K562 (cell line): Measurements from ENCODE around the gene OTOGL.

Experiments
- CEBPG ChIP-seq, 3 experiments: fragments of 200-800 bp in 1 of 3; sonication (Bioruptor generic) in 1 of 3; sonication (generic) in 1 of 3; formaldehyde crosslinking in 1 of 3; IDR thresholded peaks in 2 of 3; conservative IDR thresholded peaks in 1 of 3; 2 replicates each; pipeline versions ENCODE4 v1.6.1 to v1.8.0; 2016 to 2022; ENCODE audit warnings: missing compliant biosample characterization in 2 of 3, missing genetic modification characterization in 2 of 3, mild to moderate bottlenecking in 1 of 3, missing genetic modification reagents in 1 of 3
- CTCF ChIP-seq, 3 experiments: IDR thresholded peaks in 2 of 3; conservative IDR thresholded peaks in 1 of 3; 2 replicates each; pipeline ENCODE4 v1.5.1; 2011 to 2012; ENCODE audit warnings: low read length in 3 of 3, mild to moderate bottlenecking in 3 of 3, control low read depth in 2 of 3, improper control_type of control experiment in 1 of 3, inconsistent platforms in 1 of 3, low read depth in 1 of 3, mixed read lengths in 1 of 3, moderate library complexity in 1 of 3; ENCODE audit not compliant: insufficient read depth in 2 of 3
- EZH2 ChIP-seq: IDR thresholded peaks from 2 replicates; pipeline ENCODE4 v1.6.1; 2012; ENCODE audit warnings: low read depth, mild to moderate bottlenecking, inconsistent platforms, low read length, borderline replicate concordance
- HDGF ChIP-seq: fragments of 450-650 bp; IDR thresholded peaks from 2 replicates; pipeline ENCODE4 v1.6.1; 2016
- POLR2A ChIP-seq: fragments of 450-650 bp; conservative IDR thresholded peaks from 2 replicates; pipeline ENCODE4 v1.6.1; 2016
- RBM15 ChIP-seq: fragments of 200-400 bp; formaldehyde crosslinking; IDR thresholded peaks from 2 replicates; pipeline ENCODE4 v1.6.1; 2018; ENCODE audit warnings: mild to moderate bottlenecking, low read length, moderate library complexity; ENCODE audit not compliant: insufficient read depth
- REST ChIP-seq, 2 experiments: fragments of 450-650 bp; formaldehyde crosslinking in 1 of 2; IDR thresholded peaks; 2 replicates each; pipeline versions ENCODE4 v1.4.0 to v1.6.1; 2014 to 2020; ENCODE audit warnings: mild to moderate bottlenecking in 2 of 2, borderline replicate concordance in 1 of 2, low read depth in 1 of 2
- ZBTB11 ChIP-seq, 3 experiments: fragments of 200-800 bp in 1 of 3; fragments of 250-450 bp in 1 of 3; fragments of 450-650 bp in 1 of 3; sonication (Bioruptor Pico) in 1 of 3; sonication (Bioruptor generic) in 1 of 3; formaldehyde crosslinking in 1 of 3; IDR thresholded peaks; 2 replicates each; pipeline versions ENCODE4 v1.6.1 to v1.8.0; 2016 to 2022; ENCODE audit warnings: mild to moderate bottlenecking in 2 of 3, missing genetic modification characterization in 2 of 3, missing compliant biosample characterization in 1 of 3, moderate library complexity in 1 of 3
- ZNF75A ChIP-seq: fragments of 450-650 bp; formaldehyde crosslinking; IDR thresholded peaks from 2 replicates; pipeline ENCODE4 v1.4.0; 2020; ENCODE audit warnings: mild to moderate bottlenecking

- TF ChIP-seq EZH2 (no peak), RBM15 (no peak), CTCF (IDR thresholded peaks at IDR 0.05 in 2 of 3, conservative IDR thresholded peaks at IDR 0.05 in 1 of 3; ENCODE audit: insufficient read depth in 2 of 3, low read depth in 1 of 3, low read length in 3 of 3) (no peak), POLR2A (no peak), HDGF (no peak), REST (IDR thresholded peaks at IDR 0.05; ENCODE audit: borderline replicate concordance) (no peak), REST (CRISPR knock-in tag; IDR thresholded peaks at IDR 0.05; ENCODE audit: low read depth) (no peak), ZBTB11 (CRISPR knock-in tag; IDR thresholded peaks at IDR 0.05) (no peak), CEBPG (CRISPR knock-in tag; IDR thresholded peaks at IDR 0.05) (no peak), CEBPG (tag; conservative IDR thresholded peaks at IDR 0.05 in 1 of 2, IDR thresholded peaks at IDR 0.05 in 1 of 2) (no peak), ZNF75A (CRISPR knock-in tag) (no peak)
Measured at GRCh38 chr12:80217011-80217535, 117.7 kb downstream of the OTOGL start.
